SJSA1 (cell line): ENCODE data around the gene PCGF2. TPM values are rescaled to one million over a fixed set of nuclear protein-coding genes. Genes with fewer than 3 reads are reported as not detected.

ENCODE experiments used
- DNase-seq, 2 experiments: peaks; one replicate each; pipeline ENCODE4 v3.0.0-alpha.2; 2015 to 2020; ENCODE audit warnings: low spot score in 2 of 2, low read depth in 1 of 2
- H3K27ac ChIP-seq: fragments of 250-450 bp; sonication (Bioruptor Pico); 2 replicates; pipeline ENCODE4 v1.5.1; 2020; ENCODE audit warnings: mild to moderate bottlenecking, moderate library complexity
- H3K27me3 ChIP-seq: fragments of 250-450 bp; sonication (Bioruptor Pico); replicated peaks from 2 replicates; pipeline ENCODE4 v1.5.1; 2020; ENCODE audit warnings: mild to moderate bottlenecking, moderate library complexity
- H3K36me3 ChIP-seq: fragments of 250-450 bp; sonication (Bioruptor Pico); 2 replicates; pipeline ENCODE4 v1.5.1; 2020; ENCODE audit warnings: mild to moderate bottlenecking
- H3K4me1 ChIP-seq: fragments of 250-450 bp; sonication (Bioruptor Pico); replicated peaks from 2 replicates; pipeline ENCODE4 v1.6.1; 2021; ENCODE audit warnings: mild to moderate bottlenecking
- H3K4me3 ChIP-seq: fragments of 250-450 bp; sonication (Bioruptor Pico); 2 replicates; pipeline ENCODE4 v1.5.1; 2020; ENCODE audit warnings: mild to moderate bottlenecking
- H3K9me3 ChIP-seq: fragments of 250-450 bp; sonication (Bioruptor Pico); replicated peaks from 2 replicates; pipeline ENCODE4 v1.5.1; 2020; ENCODE audit warnings: mild to moderate bottlenecking
- total RNA-seq: library from RNA; depleted of rRNA; stranded (reverse); fragments of >200 nt; shearing (Covaris generic); gene quantifications from 2 replicates; pipeline ENCODE4 v1.2.3, GENCODE V29; 2014

Gene PCGF2
- total RNA-seq, 1 experiment from 2014 or later, result 3.6 TPM

- Histone ChIP-seq H3K27me3 (no peaks in the 10 kb centered on the region), H3K27ac (no peak overlapping the region), H3K4me1 (no peaks in the 10 kb centered on the region), H3K9me3 (no peaks in the 10 kb centered on the region), H3K36me3 (peaks cover 90% of the 10 kb centered on the region), H3K4me3 (no peak overlapping the region)
- DNase-seq, result no peak
Measured at GRCh38 chr17:38773258-38773657, 25.1 kb upstream of the PCGF2 start.

- Histone ChIP-seq H3K36me3 (peaks cover 94% of the 10 kb centered on the region), H3K9me3 (no peaks in the 10 kb centered on the region), H3K27me3 (no peaks in the 10 kb centered on the region), H3K27ac (no peak overlapping the region), H3K4me1 (no peaks in the 10 kb centered on the region), H3K4me3 (no peak overlapping the region)
- DNase-seq, result no peak
Measured at GRCh38 chr17:38768417-38768816, 20.3 kb upstream of the PCGF2 start.

- no peak for DNase-seq
- Histone ChIP-seq H3K27ac (no peak overlapping the region), H3K27me3 (no peaks in the 10 kb centered on the region), H3K36me3 (peaks cover 93% of the 10 kb centered on the region), H3K9me3 (no peaks in the 10 kb centered on the region), H3K4me1 (no peaks in the 10 kb centered on the region), H3K4me3 (no peak overlapping the region)
Measured at GRCh38 chr17:38766341-38766740, 18.2 kb upstream of the PCGF2 start.

GRCh38 chr17:38762231-38762630 lies 14.1 kb upstream of the PCGF2 start:
- Histone ChIP-seq H3K27ac (no peak overlapping the region), H3K4me1 (no peaks in the 10 kb centered on the region), H3K36me3 (peaks cover 91% of the 10 kb centered on the region), H3K4me3 (no peak overlapping the region), H3K9me3 (no peaks in the 10 kb centered on the region), H3K27me3 (no peaks in the 10 kb centered on the region)
- DNase-seq, result no peak

GRCh38 chr17:38761612-38762011 lies 13.5 kb upstream of the PCGF2 start:
- H3K36me3 ChIP-seq, result peaks cover 89% of the 10 kb centered on the region
- no peaks in the 10 kb centered on the region for H3K4me1 ChIP-seq
- H3K9me3 ChIP-seq, result no peaks in the 10 kb centered on the region
- no peak for DNase-seq
- no peaks in the 10 kb centered on the region for H3K27me3 ChIP-seq
- H3K4me3 ChIP-seq, result no peak overlapping the region
- H3K27ac ChIP-seq, result no peak overlapping the region

GRCh38 chr17:38753071-38753506 lies 5.0 kb upstream of the PCGF2 start:
- Histone ChIP-seq H3K36me3 (peaks cover 44% of the 10 kb centered on the region), H3K27me3 (no peaks in the 10 kb centered on the region), H3K9me3 (no peaks in the 10 kb centered on the region), H3K27ac (peak overlapping the region; percentile 59), H3K4me3 (peak overlapping the region; percentile 68), H3K4me1 (peaks cover 30% of the 10 kb centered on the region)
- no peak for DNase-seq

GRCh38 chr17:38752308-38753070 lies 4.4 kb upstream of the PCGF2 start, which contains the start of gene PSMB3:
PSMB3 (plus strand) TSS chr17:38752741; CDS start chr17:38752827, 86 bp downstream.
- Histone ChIP-seq H3K9me3 (no peaks in the 10 kb centered on the region), H3K27ac (peak within 1 kb of the TSS; percentile 59), H3K36me3 (peaks cover 42% of the 10 kb centered on the region), H3K4me1 (peaks cover 30% of the 10 kb centered on the region), H3K27me3 (no peaks in the 10 kb centered on the region), H3K4me3 (peak within 1 kb of the TSS; percentile 68)
- peak; percentile 96 to 98 for DNase-seq

- DNase-seq, result peak; percentile 85 to 89
- no peaks in the 10 kb centered on the region for H3K27me3 ChIP-seq
- H3K4me3 ChIP-seq, result peak overlapping the region; percentile 68
- H3K9me3 ChIP-seq, result no peaks in the 10 kb centered on the region
- H3K27ac ChIP-seq, result peak overlapping the region; percentile 28
- peaks cover 37% of the 10 kb centered on the region for H3K36me3 ChIP-seq
- H3K4me1 ChIP-seq, result peaks cover 33% of the 10 kb centered on the region
Measured at GRCh38 chr17:38751808-38752307, 3.7 kb upstream of the PCGF2 start.

- no peak for DNase-seq
Measured at GRCh38 chr17:38751144-38751807, 3.1 kb upstream of the PCGF2 start.

GRCh38 chr17:38750312-38751121 lies 2.4 kb upstream of the PCGF2 start:
- Histone ChIP-seq H3K4me3 (peak overlapping the region; percentile 46; the same call in 1 of the 2 replicates), H3K9me3 (no peaks in the 10 kb centered on the region), H3K36me3 (peaks cover 27% of the 10 kb centered on the region), H3K27ac (no peak overlapping the region), H3K4me1 (peaks cover 40% of the 10 kb centered on the region), H3K27me3 (no peaks in the 10 kb centered on the region)
- no peak for DNase-seq

More at GRCh38 chr17:38751144-38751807, 3.1 kb upstream of the PCGF2 start:
- Histone ChIP-seq H3K27me3 (no peaks in the 10 kb centered on the region), H3K4me3 (peak overlapping the region; percentile 68), H3K27ac (no peak overlapping the region), H3K9me3 (no peaks in the 10 kb centered on the region), H3K4me1 (peaks cover 39% of the 10 kb centered on the region), H3K36me3 (peaks cover 32% of the 10 kb centered on the region)

GRCh38 chr17:38750044-38750311 lies 1.8 kb upstream of the PCGF2 start:
- Histone ChIP-seq H3K36me3 (peaks cover 27% of the 10 kb centered on the region), H3K4me1 (peaks cover 40% of the 10 kb centered on the region), H3K9me3 (no peaks in the 10 kb centered on the region), H3K4me3 (peak overlapping the region; percentile 46), H3K27me3 (no peaks in the 10 kb centered on the region), H3K27ac (no peak overlapping the region)
- DNase-seq, result no peak

- H3K27ac ChIP-seq, result peak overlapping the region; percentile 26; the same call in 1 of the 2 replicates
- peaks cover 40% of the 10 kb centered on the region for H3K4me1 ChIP-seq
- DNase-seq, result peak; percentile 76 to 81
Measured at GRCh38 chr17:38749223-38750043, 1.3 kb upstream of the PCGF2 start.

GRCh38 chr17:38748892-38749222 lies 721 bp upstream of the PCGF2 start:
- peak overlapping the region; percentile 26 for H3K27ac ChIP-seq
- peak overlapping the region; percentile 46 for H3K4me3 ChIP-seq
- no peaks in the 10 kb centered on the region for H3K27me3 ChIP-seq

More at GRCh38 chr17:38749223-38750043, 1.3 kb upstream of the PCGF2 start:
- peaks cover 26% of the 10 kb centered on the region for H3K36me3 ChIP-seq
- H3K9me3 ChIP-seq, result no peaks in the 10 kb centered on the region
- peak overlapping the region; percentile 46 for H3K4me3 ChIP-seq
- H3K27me3 ChIP-seq, result no peaks in the 10 kb centered on the region

More at GRCh38 chr17:38748892-38749222, 721 bp upstream of the PCGF2 start:
- Histone ChIP-seq H3K4me1 (peaks cover 39% of the 10 kb centered on the region), H3K36me3 (peaks cover 21% of the 10 kb centered on the region), H3K9me3 (no peaks in the 10 kb centered on the region)
- DNase-seq, result peak in 1 of 2 experiments; percentile 16
